HG02610 (cell line): ENCODE results near the gene CYLD.

Source experiments
- ATAC-seq: cut with Tn5 transposase; IDR thresholded peaks from one replicate; pipeline ENCODE4 v1.9.1; 2021; ENCODE audit warnings: mild to moderate bottlenecking, moderate library complexity; ENCODE audit not compliant: unreplicated experiment

CYLD gene

DNA sequence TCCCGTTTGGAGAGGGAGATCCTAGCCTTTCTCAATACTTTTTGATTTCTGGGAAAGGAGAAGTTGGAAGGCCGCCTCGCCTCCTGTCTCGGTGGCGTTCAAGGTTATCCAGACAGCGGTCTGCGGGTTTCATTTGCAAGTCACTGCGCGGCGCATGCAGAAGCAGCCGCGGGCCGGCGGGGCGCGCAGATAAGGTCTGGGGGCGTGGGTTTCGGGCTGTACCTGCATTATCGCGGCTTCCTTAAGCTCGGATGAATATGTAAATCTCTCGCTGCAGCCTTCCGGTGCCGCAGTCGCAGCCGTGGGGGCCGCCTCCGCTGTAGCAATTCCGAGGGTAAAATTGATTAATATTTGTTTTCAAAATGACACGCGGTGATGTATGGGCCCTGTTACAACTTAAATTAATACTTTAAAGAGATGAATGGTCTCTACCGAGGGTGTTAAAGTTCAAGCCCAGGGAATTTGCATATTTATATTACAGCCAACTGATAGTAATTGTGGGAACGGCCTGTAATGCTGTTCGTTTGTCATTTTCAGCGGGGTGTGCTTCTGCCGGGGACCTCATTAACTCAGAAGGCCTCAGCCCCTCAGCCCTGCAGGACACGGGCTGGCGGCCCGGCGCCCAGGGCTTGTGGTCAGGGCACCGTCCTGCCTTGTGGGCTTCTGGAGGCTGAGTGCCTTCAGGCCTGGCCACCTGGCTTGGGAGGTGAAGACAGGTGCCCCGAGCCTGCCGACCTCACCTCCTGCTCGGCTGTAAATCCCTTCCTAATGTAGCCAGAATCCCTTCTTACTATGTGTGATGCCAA is 99.4 kb downstream of the CYLD start:
- ATAC-seq, result no peak

GRCh38 chr16:50842013-50842505 is 100.2 kb downstream of the CYLD start:
- no peak for ATAC-seq

GRCh38 chr16:50842589-50842988 is 100.7 kb downstream of the CYLD start:
- no peak for ATAC-seq

GRCh38 chr16:50844840-50845239 is 103.0 kb downstream of the CYLD start:
- no peak for ATAC-seq

GRCh38 chr16:50845296-50845695 is 103.4 kb downstream of the CYLD start:
- ATAC-seq, result no peak

- no peak for ATAC-seq
Observed at GRCh38 chr16:50846511-50846910, 104.6 kb downstream of the CYLD start.

DNA sequence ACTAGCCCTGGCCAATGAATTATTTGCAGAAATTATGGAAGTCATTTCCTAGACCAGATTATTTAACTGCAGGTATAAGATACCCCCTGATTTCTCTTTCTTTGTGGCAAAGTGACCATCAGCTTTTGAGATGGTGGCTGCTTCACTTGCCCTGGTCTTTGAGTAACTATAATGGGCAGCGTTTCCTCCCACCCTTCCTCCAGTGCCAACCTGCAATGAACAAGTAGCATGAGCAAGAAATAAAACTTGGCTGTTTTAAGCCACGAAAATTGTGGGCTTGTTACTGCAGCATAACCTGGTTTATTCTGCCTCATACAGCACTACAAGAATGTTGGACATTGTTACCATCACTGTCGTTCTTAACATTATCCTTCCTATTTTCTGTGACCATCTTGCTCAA is 105.3 kb downstream of the CYLD start:
- no peak for ATAC-seq

- no peak for ATAC-seq
Observed at GRCh38 chr16:50848755-50849514, 107.0 kb downstream of the CYLD start.
